HS-5 (cell line): ENCODE measurements around the gene VPS51.
"Not testable (repeated sequence)": the region's sequence is repeated elsewhere in the genome, so short reads cannot be mapped to it uniquely, and the experiment has no call there.

Experiments
- DNase-seq: peaks from one replicate; pipeline ENCODE4 v3.0.0-alpha.2; 2012; ENCODE audit warnings: low read depth

VPS51 gene

GRCh38 chr11:65134952-65135632 lies 39.1 kb downstream of the VPS51 start:
- peak; percentile 90 for DNase-seq

- DNase-seq: no peak
Measured at GRCh38 chr11:65135633-65136145, 39.7 kb downstream of the VPS51 start.

GRCh38 chr11:65136515-65137096 lies 40.6 kb downstream of the VPS51 start:
- no peak for DNase-seq

GRCh38 chr11:65141896-65142494 lies 46.0 kb downstream of the VPS51 start:
- DNase-seq: no peak

- no peak for DNase-seq
Measured at GRCh38 chr11:65147352-65148075, 51.5 kb downstream of the VPS51 start.

- DNase-seq: no peak
Measured at GRCh38 chr11:65148657-65149056, 52.6 kb downstream of the VPS51 start.

GRCh38 chr11:65150131-65150508 lies 54.1 kb downstream of the VPS51 start:
- not testable (repeated sequence) for DNase-seq

- DNase-seq: peak; percentile 65
Measured at GRCh38 chr11:65150509-65151299, 54.7 kb downstream of the VPS51 start.

- no peak for DNase-seq
Measured at GRCh38 chr11:65151331-65151899, 55.4 kb downstream of the VPS51 start.

- no peak for DNase-seq
Measured at GRCh38 chr11:65152122-65152521, 56.1 kb downstream of the VPS51 start.

GRCh38 chr11:65156256-65156655 lies 60.2 kb downstream of the VPS51 start:
- DNase-seq: no peak

- DNase-seq: no peak
Measured at GRCh38 chr11:65156926-65157325, 60.9 kb downstream of the VPS51 start.

- no peak for DNase-seq
Measured at GRCh38 chr11:65157336-65157735, 61.3 kb downstream of the VPS51 start.

- no peak for DNase-seq
Measured at GRCh38 chr11:65159012-65159411, 63.0 kb downstream of the VPS51 start.

GRCh38 chr11:65160643-65161042 lies 64.6 kb downstream of the VPS51 start:
- no peak for DNase-seq
